Measurements from ENCODE around the gene GJB6. TPM values are rescaled to one million over a fixed set of nuclear protein-coding genes. Genes with fewer than 3 reads are reported as not detected.
"Not testable (repeated sequence)": the region's sequence is repeated elsewhere in the genome, so short reads cannot be mapped to it uniquely, and the experiment has no call there.

Gene GJB6
- not detected for total RNA-seq

GRCh38 chr13:20231839-20232555 is at the start of gene GJB6:
Gene GJB6, minus strand, starts transcription at chr13:20232319. Its CDS starts 8,839 bp downstream, at chr13:20223480.
- Histone ChIP-seq H3K4me3 (ENCODE audit: low read length in 3 of 3) (peak within 1 kb of the TSS in 1 of 3 donors; percentile 41), H3K9me3 (ENCODE audit: control insufficient read depth in 3 of 3, low read length in 3 of 3) (no peaks in the 10 kb centered on the region), H3K27ac (ENCODE audit: low read depth, low read length) (no peak within 1 kb of the TSS), H3K36me3 (ENCODE audit: control insufficient read depth in 3 of 3, insufficient read depth in 3 of 3, low read length in 3 of 3) (no peaks in the 10 kb centered on the region), H3K27me3 (ENCODE audit: control insufficient read depth in 3 of 3, insufficient read depth in 3 of 3, low read length in 3 of 3) (peaks cover 38 to 40% (median 38%) of the 10 kb centered on the region in 3 donors), H3K4me1 (ENCODE audit: control insufficient read depth in 3 of 3, insufficient read depth in 3 of 3, low read length in 3 of 3) (peaks cover 3 to 7% (median 5%) of the 10 kb centered on the region in 3 donors), H3K9ac (ENCODE audit: low read depth in 1 of 3, low read length in 3 of 3) (no peak within 1 kb of the TSS)

GRCh38 chr13:20276901-20277300 is 44.8 kb upstream of the GJB6 start:
- not testable (repeated sequence) for H3K27ac ChIP-seq (ENCODE audit: low read depth, low read length); H3K9me3 ChIP-seq (ENCODE audit: control insufficient read depth in 3 of 3, low read length in 3 of 3); H3K27me3 ChIP-seq (ENCODE audit: control insufficient read depth in 3 of 3, insufficient read depth in 3 of 3, low read length in 3 of 3); H3K9ac ChIP-seq (ENCODE audit: low read depth in 1 of 3, low read length in 3 of 3); H3K36me3 ChIP-seq (ENCODE audit: control insufficient read depth in 3 of 3, insufficient read depth in 3 of 3, low read length in 3 of 3); H3K4me3 ChIP-seq (ENCODE audit: low read length in 3 of 3); H3K4me1 ChIP-seq (ENCODE audit: control insufficient read depth in 3 of 3, insufficient read depth in 3 of 3, low read length in 3 of 3)

GRCh38 chr13:20274466-20274865 is 42.3 kb upstream of the GJB6 start:
- Histone ChIP-seq H3K9me3 (ENCODE audit: control insufficient read depth in 3 of 3, low read length in 3 of 3) (peaks cover 0 to 2% (median 0%) of the 10 kb centered on the region in 3 donors), H3K27ac (ENCODE audit: low read depth, low read length) (no peak overlapping the region), H3K36me3 (ENCODE audit: control insufficient read depth in 3 of 3, insufficient read depth in 3 of 3, low read length in 3 of 3) (no peaks in the 10 kb centered on the region), H3K9ac (ENCODE audit: low read depth in 1 of 3, low read length in 3 of 3) (no peak overlapping the region), H3K4me3 (ENCODE audit: low read length in 3 of 3) (no peak overlapping the region), H3K27me3 (ENCODE audit: control insufficient read depth in 3 of 3, insufficient read depth in 3 of 3, low read length in 3 of 3) (peaks cover 5 to 7% (median 7%) of the 10 kb centered on the region in 3 donors), H3K4me1 (ENCODE audit: control insufficient read depth in 3 of 3, insufficient read depth in 3 of 3, low read length in 3 of 3) (no peaks in the 10 kb centered on the region)

GRCh38 chr13:20272588-20273171 is 40.6 kb upstream of the GJB6 start:
- Histone ChIP-seq H3K4me3 (ENCODE audit: low read length in 3 of 3) (no peak overlapping the region), H3K27ac (ENCODE audit: low read depth, low read length) (no peak overlapping the region), H3K9ac (ENCODE audit: low read depth in 1 of 3, low read length in 3 of 3) (no peak overlapping the region), H3K36me3 (ENCODE audit: control insufficient read depth in 3 of 3, insufficient read depth in 3 of 3, low read length in 3 of 3) (no peaks in the 10 kb centered on the region), H3K27me3 (ENCODE audit: control insufficient read depth in 3 of 3, insufficient read depth in 3 of 3, low read length in 3 of 3) (peaks cover 5 to 7% (median 7%) of the 10 kb centered on the region in 3 donors), H3K9me3 (ENCODE audit: control insufficient read depth in 3 of 3, low read length in 3 of 3) (peaks cover 0 to 2% (median 0%) of the 10 kb centered on the region in 3 donors), H3K4me1 (ENCODE audit: control insufficient read depth in 3 of 3, insufficient read depth in 3 of 3, low read length in 3 of 3) (no peaks in the 10 kb centered on the region)

GRCh38 chr13:20272104-20272503 is 40.0 kb upstream of the GJB6 start:
- no peak overlapping the region for H3K9ac ChIP-seq (ENCODE audit: low read depth in 1 of 3, low read length in 3 of 3)
- no peaks in the 10 kb centered on the region for H3K36me3 ChIP-seq (ENCODE audit: control insufficient read depth in 3 of 3, insufficient read depth in 3 of 3, low read length in 3 of 3)
- peaks cover 0 to 2% (median 0%) of the 10 kb centered on the region in 3 donors for H3K9me3 ChIP-seq (ENCODE audit: control insufficient read depth in 3 of 3, low read length in 3 of 3)
- no peaks in the 10 kb centered on the region for H3K4me1 ChIP-seq (ENCODE audit: control insufficient read depth in 3 of 3, insufficient read depth in 3 of 3, low read length in 3 of 3)
- H3K4me3 ChIP-seq (ENCODE audit: low read length in 3 of 3), result no peak overlapping the region
- H3K27ac ChIP-seq (ENCODE audit: low read depth, low read length), result no peak overlapping the region
- H3K27me3 ChIP-seq (ENCODE audit: control insufficient read depth in 3 of 3, insufficient read depth in 3 of 3, low read length in 3 of 3), result peaks cover 5 to 7% (median 7%) of the 10 kb centered on the region in 3 donors

- Histone ChIP-seq H3K9ac (ENCODE audit: low read depth in 1 of 3, low read length in 3 of 3) (no peak overlapping the region), H3K27ac (ENCODE audit: low read depth, low read length) (no peak overlapping the region), H3K27me3 (ENCODE audit: control insufficient read depth in 3 of 3, insufficient read depth in 3 of 3, low read length in 3 of 3) (peaks cover 5 to 7% (median 7%) of the 10 kb centered on the region in 3 donors), H3K4me1 (ENCODE audit: control insufficient read depth in 3 of 3, insufficient read depth in 3 of 3, low read length in 3 of 3) (no peaks in the 10 kb centered on the region), H3K4me3 (ENCODE audit: low read length in 3 of 3) (no peak overlapping the region), H3K36me3 (ENCODE audit: control insufficient read depth in 3 of 3, insufficient read depth in 3 of 3, low read length in 3 of 3) (no peaks in the 10 kb centered on the region), H3K9me3 (ENCODE audit: control insufficient read depth in 3 of 3, low read length in 3 of 3) (peaks cover 0 to 2% (median 0%) of the 10 kb centered on the region in 3 donors)
These were observed 39.3 kb upstream of the GJB6 start for GRCh38 chr13:20271441-20271840.

- H3K27me3 ChIP-seq (ENCODE audit: control insufficient read depth in 3 of 3, insufficient read depth in 3 of 3, low read length in 3 of 3), result peaks cover 5 to 11% (median 7%) of the 10 kb centered on the region in 3 donors
- no peaks in the 10 kb centered on the region for H3K4me1 ChIP-seq (ENCODE audit: control insufficient read depth in 3 of 3, insufficient read depth in 3 of 3, low read length in 3 of 3)
- H3K27ac ChIP-seq (ENCODE audit: low read depth, low read length), result no peak overlapping the region
- peaks cover 0 to 2% (median 0%) of the 10 kb centered on the region in 3 donors for H3K9me3 ChIP-seq (ENCODE audit: control insufficient read depth in 3 of 3, low read length in 3 of 3)
- no peak overlapping the region for H3K9ac ChIP-seq (ENCODE audit: low read depth in 1 of 3, low read length in 3 of 3)
- no peaks in the 10 kb centered on the region for H3K36me3 ChIP-seq (ENCODE audit: control insufficient read depth in 3 of 3, insufficient read depth in 3 of 3, low read length in 3 of 3)
- no peak overlapping the region for H3K4me3 ChIP-seq (ENCODE audit: low read length in 3 of 3)
These were observed 38.2 kb upstream of the GJB6 start for GRCh38 chr13:20270163-20270865.

GRCh38 chr13:20264271-20265018 is 32.3 kb upstream of the GJB6 start:
- H3K9ac ChIP-seq (ENCODE audit: low read depth in 1 of 3, low read length in 3 of 3), result no peak overlapping the region
- H3K27ac ChIP-seq (ENCODE audit: low read depth, low read length), result no peak overlapping the region
- peaks cover 0 to 7% (median 0%) of the 10 kb centered on the region in 3 donors for H3K27me3 ChIP-seq (ENCODE audit: control insufficient read depth in 3 of 3, insufficient read depth in 3 of 3, low read length in 3 of 3)
- no peaks in the 10 kb centered on the region for H3K36me3 ChIP-seq (ENCODE audit: control insufficient read depth in 3 of 3, insufficient read depth in 3 of 3, low read length in 3 of 3)
- no peak overlapping the region for H3K4me3 ChIP-seq (ENCODE audit: low read length in 3 of 3)
- H3K9me3 ChIP-seq (ENCODE audit: control insufficient read depth in 3 of 3, low read length in 3 of 3), result no peaks in the 10 kb centered on the region
- no peaks in the 10 kb centered on the region for H3K4me1 ChIP-seq (ENCODE audit: control insufficient read depth in 3 of 3, insufficient read depth in 3 of 3, low read length in 3 of 3)

GRCh38 chr13:20263393-20264044 is 31.4 kb upstream of the GJB6 start:
- Histone ChIP-seq H3K27ac (ENCODE audit: low read depth, low read length) (no peak overlapping the region), H3K9ac (ENCODE audit: low read depth in 1 of 3, low read length in 3 of 3) (no peak overlapping the region), H3K4me1 (ENCODE audit: control insufficient read depth in 3 of 3, insufficient read depth in 3 of 3, low read length in 3 of 3) (no peaks in the 10 kb centered on the region), H3K9me3 (ENCODE audit: control insufficient read depth in 3 of 3, low read length in 3 of 3) (no peaks in the 10 kb centered on the region), H3K27me3 (ENCODE audit: control insufficient read depth in 3 of 3, insufficient read depth in 3 of 3, low read length in 3 of 3) (peaks cover 0 to 7% (median 0%) of the 10 kb centered on the region in 3 donors), H3K4me3 (ENCODE audit: low read length in 3 of 3) (no peak overlapping the region), H3K36me3 (ENCODE audit: control insufficient read depth in 3 of 3, insufficient read depth in 3 of 3, low read length in 3 of 3) (no peaks in the 10 kb centered on the region)
